ENCODE data around the gene INPP5B.
"Not testable (repeated sequence)": the region's sequence is repeated elsewhere in the genome, so short reads cannot be mapped to it uniquely, and the experiment has no call there.

Gene INPP5B

GRCh38 chr1:37940299-37940947 lies 6.4 kb downstream of the INPP5B start:
- DNase-seq (ENCODE audit: low spot score in 2 of 2) (no peak), ATAC-seq (ENCODE audit: low read depth) (no peak)
- Mint-ChIP-seq H3K9me3 (no peaks in the 10 kb centered on the region), H3K27me3 (no peaks in the 10 kb centered on the region), H3K4me1 (no peaks in the 10 kb centered on the region), H3K36me3 (peaks cover 4% of the 10 kb centered on the region), H3K4me3 (no peak overlapping the region), H3K27ac (no peak overlapping the region)

- H3K4me1 Mint-ChIP-seq: not testable (repeated sequence)
Measured at GRCh38 chr1:37936760-37937159, 10.1 kb downstream of the INPP5B start.

GRCh38 chr1:37932759-37933158 lies 14.1 kb downstream of the INPP5B start:
- Mint-ChIP-seq H3K4me3 (peak overlapping the region; percentile 42), H3K27me3 (no peaks in the 10 kb centered on the region), H3K36me3 (peaks cover 3% of the 10 kb centered on the region), H3K4me1 (peaks cover 20% of the 10 kb centered on the region), H3K27ac (no peak overlapping the region), H3K9me3 (no peaks in the 10 kb centered on the region)
- DNase-seq (ENCODE audit: low spot score in 2 of 2) (no peak), ATAC-seq (ENCODE audit: low read depth) (no peak)

More at GRCh38 chr1:37936760-37937159, 10.1 kb downstream of the INPP5B start:
- H3K9me3 Mint-ChIP-seq; ATAC-seq (ENCODE audit: low read depth); H3K36me3 Mint-ChIP-seq; H3K27ac Mint-ChIP-seq; H3K4me3 Mint-ChIP-seq; H3K27me3 Mint-ChIP-seq; DNase-seq (ENCODE audit: low spot score in 2 of 2): not testable (repeated sequence)

- peak; percentile 91 to 97 for DNase-seq (ENCODE audit: low spot score in 2 of 2)
- peaks cover 29% of the 10 kb centered on the region for H3K4me1 Mint-ChIP-seq
- peak overlapping the region; percentile 89 for H3K4me3 Mint-ChIP-seq
- no peaks in the 10 kb centered on the region for H3K9me3 Mint-ChIP-seq
- no peaks in the 10 kb centered on the region for H3K27me3 Mint-ChIP-seq
- peaks cover 3% of the 10 kb centered on the region for H3K36me3 Mint-ChIP-seq
- peak; percentile 97 for ATAC-seq (ENCODE audit: low read depth)
- peak overlapping the region; percentile 51 for H3K27ac Mint-ChIP-seq
Measured at GRCh38 chr1:37931361-37932158, 15.3 kb downstream of the INPP5B start.

- H3K4me1 Mint-ChIP-seq: peaks cover 29% of the 10 kb centered on the region
- no peak for DNase-seq (ENCODE audit: low spot score in 2 of 2)
- no peaks in the 10 kb centered on the region for H3K27me3 Mint-ChIP-seq
- no peak for ATAC-seq (ENCODE audit: low read depth)
- peak overlapping the region; percentile 51 for H3K27ac Mint-ChIP-seq
- H3K4me3 Mint-ChIP-seq: peak overlapping the region; percentile 89
- H3K9me3 Mint-ChIP-seq: no peaks in the 10 kb centered on the region
- H3K36me3 Mint-ChIP-seq: peaks cover 3% of the 10 kb centered on the region
Measured at GRCh38 chr1:37931102-37931360, 15.8 kb downstream of the INPP5B start.

GRCh38 chr1:37930246-37931101 lies 16.4 kb downstream of the INPP5B start:
- peaks cover 1% of the 10 kb centered on the region for H3K36me3 Mint-ChIP-seq
- peak overlapping the region; percentile 51 for H3K27ac Mint-ChIP-seq
- DNase-seq (ENCODE audit: low spot score in 2 of 2): no peak
- no peak for ATAC-seq (ENCODE audit: low read depth)
- peak overlapping the region; percentile 89 for H3K4me3 Mint-ChIP-seq
- no peaks in the 10 kb centered on the region for H3K27me3 Mint-ChIP-seq
- H3K4me1 Mint-ChIP-seq: peaks cover 33% of the 10 kb centered on the region
- H3K9me3 Mint-ChIP-seq: no peaks in the 10 kb centered on the region

GRCh38 chr1:37926038-37926924 lies 20.6 kb downstream of the INPP5B start:
- Mint-ChIP-seq H3K4me1 (peaks cover 46% of the 10 kb centered on the region), H3K36me3 (peaks cover 1% of the 10 kb centered on the region), H3K27ac (peak overlapping the region; percentile 85), H3K27me3 (no peaks in the 10 kb centered on the region), H3K9me3 (no peaks in the 10 kb centered on the region), H3K4me3 (peak overlapping the region; percentile 79)
- DNase-seq (ENCODE audit: low spot score in 2 of 2) (no peak), ATAC-seq (ENCODE audit: low read depth) (peak; percentile 18)

GRCh38 chr1:37925316-37925715 lies 21.5 kb downstream of the INPP5B start:
- peak overlapping the region; percentile 85 for H3K27ac Mint-ChIP-seq
- H3K4me3 Mint-ChIP-seq: peak overlapping the region; percentile 52
- ATAC-seq (ENCODE audit: low read depth) (no peak), DNase-seq (ENCODE audit: low spot score in 2 of 2) (no peak)
- H3K9me3 Mint-ChIP-seq: no peaks in the 10 kb centered on the region
- H3K27me3 Mint-ChIP-seq: no peaks in the 10 kb centered on the region
- H3K4me1 Mint-ChIP-seq: peaks cover 43% of the 10 kb centered on the region
- H3K36me3 Mint-ChIP-seq: peaks cover 1% of the 10 kb centered on the region

- Mint-ChIP-seq H3K27me3 (no peaks in the 10 kb centered on the region), H3K36me3 (peaks cover 4% of the 10 kb centered on the region), H3K4me3 (peak overlapping the region; percentile 38), H3K27ac (peak overlapping the region; percentile 73), H3K4me1 (peaks cover 50% of the 10 kb centered on the region), H3K9me3 (no peaks in the 10 kb centered on the region)
- ATAC-seq (ENCODE audit: low read depth): no peak
- no peak for DNase-seq (ENCODE audit: low spot score in 2 of 2)
Measured at GRCh38 chr1:37923551-37923889, 23.3 kb downstream of the INPP5B start.

- Mint-ChIP-seq H3K4me3 (peak overlapping the region; percentile 38), H3K4me1 (peaks cover 54% of the 10 kb centered on the region), H3K27me3 (no peaks in the 10 kb centered on the region), H3K27ac (peak overlapping the region; percentile 73), H3K9me3 (no peaks in the 10 kb centered on the region), H3K36me3 (peaks cover 8% of the 10 kb centered on the region)
- DNase-seq (ENCODE audit: low spot score in 2 of 2) (peak; percentile 36 to 75), ATAC-seq (ENCODE audit: low read depth) (peak; percentile 92)
Measured at GRCh38 chr1:37922767-37923550, 23.9 kb downstream of the INPP5B start.

- DNase-seq (ENCODE audit: low spot score in 2 of 2) (no peak), ATAC-seq (ENCODE audit: low read depth) (no peak)
- peaks cover 8% of the 10 kb centered on the region for H3K36me3 Mint-ChIP-seq
- H3K9me3 Mint-ChIP-seq: no peaks in the 10 kb centered on the region
- H3K4me3 Mint-ChIP-seq: no peak overlapping the region
- H3K4me1 Mint-ChIP-seq: peaks cover 38% of the 10 kb centered on the region
- no peak overlapping the region for H3K27ac Mint-ChIP-seq
- no peaks in the 10 kb centered on the region for H3K27me3 Mint-ChIP-seq
Measured at GRCh38 chr1:37919277-37919676, 27.6 kb downstream of the INPP5B start.

GRCh38 chr1:37915476-37916093 lies 31.3 kb downstream of the INPP5B start:
- ATAC-seq (ENCODE audit: low read depth): no peak
- no peak overlapping the region for H3K27ac Mint-ChIP-seq
- DNase-seq (ENCODE audit: low spot score in 2 of 2): no peak
- no peak overlapping the region for H3K4me3 Mint-ChIP-seq
- H3K4me1 Mint-ChIP-seq: peaks cover 24% of the 10 kb centered on the region
- peaks cover 7% of the 10 kb centered on the region for H3K36me3 Mint-ChIP-seq
- H3K9me3 Mint-ChIP-seq: no peaks in the 10 kb centered on the region
- no peaks in the 10 kb centered on the region for H3K27me3 Mint-ChIP-seq

All from memory B cell (primary cell).